HepG2 (cell line): ENCODE measurements around the gene STK25. TPM values are rescaled to one million over a fixed set of nuclear protein-coding genes. Genes with fewer than 3 reads are reported as not detected.
A peak's percentile ranks its signal among the peaks of the same experiment; 100 is the strongest.

Experiments
- ATAC-seq: fragments of 200-7000 bp; cut with Tn5 transposase; 3 replicates; pipeline ENCODE4 v1.9.1; 2020; ENCODE audit warnings: mild to moderate bottlenecking, moderate library complexity
- BruUV-seq: library from RNA; stranded (reverse); fragments of 400-500 nt; replicated peaks from 2 replicates; lab custom pipeline; 2021; lab: Mats Ljungman, UMichigan
- CTCF ChIA-PET: fragments of 300-600 bp; formaldehyde crosslinking; extraction: SDS; loops from one replicate; lab custom pipeline; 2021; ENCODE audit warnings: low total read pairs, inconsistent platforms, low intra/inter-chr PET ratio; lab: Yijun Ruan, JAX
- POLR2A ChIA-PET: fragments of 350-600 bp; sonication (Branson Sonifier 250); formaldehyde crosslinking; loops from one replicate; lab custom pipeline; 2020; ENCODE audit warnings: antibody characterized with exemption, inconsistent platforms; lab: Yijun Ruan, JAX
- DNase-seq: peaks from one replicate; pipeline ENCODE4 v3.0.0-alpha.2; 2015; ENCODE audit warnings: low spot score
- FAIRE-seq: peaks from 3 replicates; lab custom pipeline; 2011; peaks lifted over from hg19 to GRCh38; lab: Jason Lieb, UNC
- H2AFZ ChIP-seq: one replicate; pipeline ENCODE4 v1.6.1; 2011; ENCODE audit warnings: low read length, inconsistent platforms
- H3K27ac ChIP-seq: fragments of 300-600 bp; 3 replicates; pipeline ENCODE4 v1.8.0; 2011; ENCODE audit warnings: mixed run types, mild to moderate bottlenecking, mixed read lengths, low read length, inconsistent platforms; ENCODE audit not compliant: insufficient read depth; ENCODE audit errors: extremely low read length
- H3K27me3 ChIP-seq, 2 experiments: fragments of 200-600 bp in 1 of 2; 2 replicates in 1 of 2; 3 replicates in 1 of 2; pipeline versions ENCODE4 v1.6.0 to v1.8.0; 2011; ENCODE audit warnings: low read length in 2 of 2, mild to moderate bottlenecking in 2 of 2, moderate library complexity in 2 of 2, inconsistent platforms in 1 of 2; ENCODE audit not compliant: insufficient read depth in 2 of 2, control insufficient read depth in 1 of 2
- H3K36me3 ChIP-seq, 2 experiments: fragments of 200-600 bp in 1 of 2; replicated peaks in 1 of 2; 2 replicates in 1 of 2; 3 replicates in 1 of 2; pipeline versions ENCODE4 v1.5.1 to v1.8.0; 2011; ENCODE audit warnings: low read length in 2 of 2, inconsistent platforms in 1 of 2; ENCODE audit not compliant: insufficient read depth in 2 of 2, control insufficient read depth in 1 of 2
- H3K4me1 ChIP-seq: 2 replicates; pipeline ENCODE4 v1.5.1; 2012; ENCODE audit warnings: low read length, inconsistent platforms; ENCODE audit not compliant: insufficient read depth
- H3K4me2 ChIP-seq: 2 replicates; pipeline ENCODE4 v1.6.0; 2011; ENCODE audit warnings: low read depth, low read length, inconsistent platforms
- H3K4me3 ChIP-seq, 3 experiments: fragments of 200-600 bp in 1 of 3; sonication (generic), shearing (Covaris generic) in 1 of 3; replicated peaks in 1 of 3; 2 replicates each; pipeline ENCODE4 v1.5.1; 2011 to 2016; ENCODE audit warnings: low read length in 3 of 3, inconsistent platforms in 2 of 3, low read depth in 2 of 3, mild to moderate bottlenecking in 2 of 3, control low read depth in 1 of 3, mixed read lengths in 1 of 3; ENCODE audit not compliant: insufficient read depth in 1 of 3
- H3K79me2 ChIP-seq: one replicate; pipeline ENCODE4 v1.6.1; 2011; ENCODE audit warnings: low read length, inconsistent platforms; ENCODE audit not compliant: insufficient read depth
- H3K9ac ChIP-seq: 2 replicates; pipeline ENCODE4 v1.6.0; 2011; ENCODE audit warnings: mild to moderate bottlenecking, low read depth, low read length, inconsistent platforms; ENCODE audit not compliant: insufficient read depth
- H3K9me3 ChIP-seq: 2 replicates; pipeline ENCODE4 v1.5.1; 2012; ENCODE audit warnings: mild to moderate bottlenecking, low read length
- H4K20me1 ChIP-seq: 2 replicates; pipeline ENCODE4 v1.6.0; 2011; ENCODE audit warnings: inconsistent platforms, mild to moderate bottlenecking, low read length, moderate library complexity; ENCODE audit not compliant: insufficient read depth
- AGO2 ChIP-seq: fragments of 200-400 bp; formaldehyde crosslinking; optimal IDR thresholded peaks from 2 replicates; pipeline ENCODE3; 2017; ENCODE audit warnings: mild to moderate bottlenecking, low read depth, low read length, moderate library complexity
- AKAP8 ChIP-seq: sonication (generic); formaldehyde crosslinking; IDR thresholded peaks from 2 replicates; pipeline ENCODE4 v1.5.1; 2020; ENCODE audit warnings: mild to moderate bottlenecking, missing genetic modification reagents
- MLXIP ChIP-seq: sonication (generic); formaldehyde crosslinking; IDR thresholded peaks from 2 replicates; pipeline ENCODE4 v1.9.0; 2021; ENCODE audit warnings: missing genetic modification reagents, borderline replicate concordance
- POLR2G ChIP-seq: fragments of 200-400 bp; formaldehyde crosslinking; IDR thresholded peaks from 2 replicates; pipeline ENCODE4 v1.6.1; 2018; ENCODE audit warnings: mild to moderate bottlenecking, low read depth, low read length, moderate library complexity
- SSRP1 ChIP-seq: IDR thresholded peaks from 2 replicates; pipeline ENCODE4 v1.6.1; 2016; ENCODE audit warnings: control low read depth
- ZNF225 ChIP-seq: sonication (generic); formaldehyde crosslinking; IDR thresholded peaks from 2 replicates; pipeline ENCODE4 v1.4.0; 2020; ENCODE audit warnings: mild to moderate bottlenecking, missing genetic modification reagents
- ZNF816 ChIP-seq: sonication (generic); formaldehyde crosslinking; IDR thresholded peaks from 2 replicates; pipeline ENCODE4 v1.8.0; 2022; ENCODE audit warnings: missing genetic modification reagents, mild to moderate bottlenecking, borderline replicate concordance
- WGBS: methylation state at CpG from one replicate; pipeline ENCODE4 v1.1.6; 2017; ENCODE audit warnings: low lambda C conversion rate; 5-methylcytosine and 5-hydroxymethylcytosine counted together
- in situ Hi-C: cut with HindIII; loops from 2 replicates; pipeline ENCODE4 v1.10.0; 2017; ENCODE audit warnings: low pct_unique_long_range_greater_than_20kb; ENCODE audit not compliant: extremely low pct_ligation_motif_present
- intact Hi-C: fragments of 100-400 bp; cut with micrococcal nuclease; formaldehyde crosslinking; loops from one replicate; pipeline ENCODE4 v1.10.0; 2022; ENCODE audit not compliant: unreplicated experiment
- polyA plus RNA-seq, 8 experiments: library from polyadenylated mRNA; depleted of rRNA in 3 of 8; stranded (reverse) in 7 of 8; unstranded in 1 of 8; fragments of >200 nt; fragmentation: Illumina TruSeq in 4 of 8; extraction: Trizol in 4 of 8; gene quantifications; 2 replicates each; pipeline versions ENCODE4 v1.2.1 to v1.2.3, GENCODE V29; 2011 to 2016; ENCODE audit warnings: low read depth in 4 of 8, missing spikeins in 1 of 8, mixed read lengths in 1 of 8; ENCODE audit not compliant: insufficient read depth in 1 of 8
- total RNA-seq, 5 experiments: library from RNA; depleted of rRNA; stranded (reverse); fragments of >200 nt; fragmentation: Illumina TruSeq; extraction: Trizol; gene quantifications; 2 replicates each; pipeline ENCODE4 v1.2.3, GENCODE V29; 2016; ENCODE audit warnings: low read depth in 1 of 5

STK25 gene
- total and polyA plus RNA-seq, 2 of the 13 experiments (the other 11 are each of a cell fraction or from before 2014, with no cell fraction given): 177 to 481 TPM

DNA sequence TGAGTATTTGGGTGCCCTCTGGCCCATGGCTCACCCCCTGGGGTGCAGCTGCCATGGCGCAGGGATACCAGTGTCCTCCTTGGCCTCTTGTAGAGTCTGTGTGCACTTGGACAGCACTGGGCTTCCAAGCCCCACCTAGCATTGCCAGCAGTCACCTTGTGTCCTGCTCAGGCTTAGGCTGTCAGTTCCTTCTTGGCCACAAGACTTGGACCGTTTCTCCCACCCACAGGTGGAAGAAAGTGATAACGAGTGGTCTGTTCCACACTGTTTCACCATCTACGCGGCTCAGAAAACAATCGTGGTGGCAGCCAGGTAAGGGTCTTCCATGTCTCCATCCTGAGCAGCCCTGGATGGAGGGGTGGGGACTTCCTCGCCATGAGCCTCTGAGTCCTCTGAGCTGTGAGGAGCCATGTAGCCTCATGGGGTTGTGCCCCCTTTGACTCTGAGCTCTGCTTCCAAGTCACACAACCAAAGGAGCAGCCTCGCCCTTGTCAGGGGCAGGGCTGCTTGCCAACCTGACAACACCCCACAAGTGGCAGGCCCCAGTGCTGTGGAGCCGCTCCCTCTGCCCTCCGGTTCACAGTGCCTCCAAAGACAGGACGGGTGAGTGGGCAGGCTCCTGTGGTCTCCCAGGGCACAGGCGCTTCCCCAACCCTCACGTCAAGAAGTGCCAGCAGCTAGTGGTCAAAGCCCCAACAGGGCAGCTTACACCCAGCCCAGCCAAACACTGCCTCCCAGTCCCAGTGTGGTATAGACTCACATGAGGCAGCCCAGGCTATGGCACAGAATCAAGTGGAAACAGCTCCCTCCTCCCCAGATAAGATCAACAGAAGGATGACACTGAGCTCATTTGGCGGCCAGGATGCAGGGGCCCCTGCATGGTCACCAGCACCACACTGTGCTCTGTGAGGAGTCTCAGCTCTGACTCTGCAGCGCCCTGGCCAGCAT lies 18.4 kb downstream of the STK25 start:
- ChIA-PET CTCF (no interaction called here), POLR2A (interaction anchor here (1.3 kb wide), 1 partner anchor 18 kb away, joined by 3 read pairs; no protein-coding TSS in a partner anchor)
- Histone ChIP-seq H3K9me3 (no peaks in the 10 kb centered on the region), H2AFZ (no peak overlapping the region), H4K20me1 (no peaks in the 10 kb centered on the region), H3K36me3 (peaks cover 12 to 28% of the 10 kb centered on the region in 2 experiments; a peak in 4 of 5 replicates), H3K4me1 (no peaks in the 10 kb centered on the region), H3K79me2 (no peaks in the 10 kb centered on the region), H3K4me2 (no peak overlapping the region), H3K27ac (no peak overlapping the region), H3K9ac (no peak overlapping the region), H3K4me3 (no peak overlapping the region), H3K27me3 (no peaks in the 10 kb centered on the region)
- intact Hi-C loops: no loop called here
- in situ Hi-C loops: no loop called here
- DNase-seq: no peak
- ATAC-seq: peak; percentile 17
- no TSS peak for BruUV-seq
- FAIRE-seq: no peak
- WGBS: 93% methylated on average over 12 of the region's 15 CpGs
- TF ChIP-seq ZNF225 (CRISPR knock-in tag) (0 out of 2 replicates have a peak, but pooled peaks have one; percentile 31), ZNF816 (CRISPR knock-in tag) (no peak), AGO2 (peak; percentile 77), SSRP1 (CRISPR knock-in tag) (0 out of 2 replicates have a peak, but pooled peaks have one; percentile 44), MLXIP (no peak), AKAP8 (peak; percentile 18; the same call in 1 of the 2 replicates), POLR2G (peak; percentile 27; the same call in 1 of the 2 replicates)
- TF ChIP-seq, all 625 proteins: peak for 5
